GM12873 (cell line): ENCODE measurements around the gene FBN1.

Experiments used
- TF ChIP-seq, protein P1 (sequence below): IDR thresholded peaks from 2 replicates; pipeline ENCODE4 v1.5.1; 2012; ENCODE audit warnings: low read depth, mild to moderate bottlenecking, moderate library complexity, low read length, control low read depth; ENCODE audit not compliant: insufficient read depth; ENCODE audit errors: missing control alignments

Gene FBN1

GRCh38 chr15:48650931-48651330 is 5.4 kb upstream of the FBN1 start:
- TF ChIP-seq, protein P1, sequence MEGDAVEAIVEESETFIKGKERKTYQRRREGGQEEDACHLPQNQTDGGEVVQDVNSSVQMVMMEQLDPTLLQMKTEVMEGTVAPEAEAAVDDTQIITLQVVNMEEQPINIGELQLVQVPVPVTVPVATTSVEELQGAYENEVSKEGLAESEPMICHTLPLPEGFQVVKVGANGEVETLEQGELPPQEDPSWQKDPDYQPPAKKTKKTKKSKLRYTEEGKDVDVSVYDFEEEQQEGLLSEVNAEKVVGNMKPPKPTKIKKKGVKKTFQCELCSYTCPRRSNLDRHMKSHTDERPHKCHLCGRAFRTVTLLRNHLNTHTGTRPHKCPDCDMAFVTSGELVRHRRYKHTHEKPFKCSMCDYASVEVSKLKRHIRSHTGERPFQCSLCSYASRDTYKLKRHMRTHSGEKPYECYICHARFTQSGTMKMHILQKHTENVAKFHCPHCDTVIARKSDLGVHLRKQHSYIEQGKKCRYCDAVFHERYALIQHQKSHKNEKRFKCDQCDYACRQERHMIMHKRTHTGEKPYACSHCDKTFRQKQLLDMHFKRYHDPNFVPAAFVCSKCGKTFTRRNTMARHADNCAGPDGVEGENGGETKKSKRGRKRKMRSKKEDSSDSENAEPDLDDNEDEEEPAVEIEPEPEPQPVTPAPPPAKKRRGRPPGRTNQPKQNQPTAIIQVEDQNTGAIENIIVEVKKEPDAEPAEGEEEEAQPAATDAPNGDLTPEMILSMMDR: no peak

DNA sequence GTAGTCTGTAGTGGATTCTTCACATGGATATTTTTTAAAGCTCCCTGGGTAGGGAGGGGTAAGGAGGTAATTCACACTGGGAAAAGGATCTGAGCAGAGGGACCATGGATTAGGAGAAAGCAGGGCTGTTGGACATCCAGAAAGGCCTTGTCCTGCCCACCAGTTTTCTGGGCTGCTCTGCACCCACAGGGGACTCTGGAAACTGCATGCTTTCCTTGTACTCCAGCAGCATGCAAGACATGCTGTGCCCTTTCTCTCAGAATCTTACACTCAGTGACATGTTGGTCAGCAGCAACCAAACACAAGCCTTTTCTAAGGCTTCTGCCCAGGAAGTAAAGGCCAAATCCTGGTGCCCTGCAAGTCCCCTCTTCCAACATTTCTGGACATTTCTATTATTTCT is 2.5 kb upstream of the FBN1 start:
- TF ChIP-seq, protein P1: peak; percentile 41

DNA sequence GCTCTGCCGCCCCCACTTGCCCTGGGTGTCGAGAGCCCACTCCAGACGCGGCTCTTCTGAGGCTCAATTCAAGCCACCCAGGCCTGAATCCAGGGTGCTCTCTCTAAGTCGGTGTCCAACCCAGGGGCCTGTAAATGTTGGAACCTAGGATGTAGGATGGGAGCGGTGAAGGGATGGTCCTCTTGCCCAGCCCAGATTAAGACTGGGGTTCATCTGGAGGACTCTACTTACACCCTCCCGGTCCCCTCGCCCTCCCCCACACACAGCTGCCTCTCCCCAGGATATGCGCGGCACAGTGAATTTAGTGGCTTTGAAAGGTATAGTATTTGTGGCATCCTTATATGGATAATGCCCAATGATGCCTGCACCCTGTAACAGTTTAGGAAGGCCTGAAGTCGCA is 822 bp upstream of the FBN1 start:
- TF ChIP-seq, protein P1: no peak

GRCh38 chr15:48644827-48645557 is 517 bp downstream of the FBN1 start:
- TF ChIP-seq, protein P1: no peak

- TF ChIP-seq, protein P1: no peak
Measured at GRCh38 chr15:48644467-48644826, 1.1 kb downstream of the FBN1 start.

DNA sequence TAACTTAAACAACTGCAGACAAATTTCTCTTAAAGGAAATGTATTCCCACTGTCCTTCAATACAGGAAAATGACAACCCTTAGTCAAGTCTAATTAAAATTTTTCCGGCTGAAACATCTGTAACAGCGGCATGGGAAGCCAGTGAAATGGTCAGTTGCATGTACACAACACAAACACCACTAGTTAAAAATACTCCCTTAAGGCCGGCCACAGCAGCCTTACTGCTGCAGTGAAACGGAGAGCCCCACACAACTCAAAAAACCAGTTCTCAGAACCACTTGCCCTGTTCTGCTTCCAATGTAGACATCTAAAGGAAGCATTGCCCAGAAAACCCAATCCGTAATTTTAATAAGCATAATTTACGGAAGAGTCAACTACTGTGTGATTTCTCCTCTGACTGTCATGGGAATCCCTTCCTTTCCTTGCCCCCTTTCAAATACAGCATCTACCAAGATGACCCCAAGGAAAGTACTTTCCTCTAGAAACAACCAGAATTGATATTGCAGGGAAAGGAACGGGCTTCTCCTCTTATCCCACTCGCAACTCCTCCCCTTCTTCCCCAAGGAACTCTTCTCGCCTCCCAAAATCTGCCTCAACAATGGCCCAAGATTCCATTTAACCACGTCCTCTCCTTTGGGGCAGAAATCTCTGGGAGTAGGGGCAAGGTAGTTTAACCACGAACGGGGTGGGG is 1.6 kb downstream of the FBN1 start:
- TF ChIP-seq, protein P1: no peak

- TF ChIP-seq, protein P1: no peak
Measured at GRCh38 chr15:48643206-48643605, 2.3 kb downstream of the FBN1 start.
